Activated T-cell treated with anti-CD3 and anti-CD28 coated beads, Interleukin-2, amount 50 U/mL, for 1 hour (primary cell): Measurements from ENCODE around the gene SSUH2.

Experiments
- DNase-seq: peaks from one replicate; pipeline ENCODE4 v3.0.0-alpha.2; 2020

The SSUH2 gene

GRCh38 chr3:8639659-8640000 is 5.0 kb downstream of the SSUH2 start:
- DNase-seq, result no peak

DNA sequence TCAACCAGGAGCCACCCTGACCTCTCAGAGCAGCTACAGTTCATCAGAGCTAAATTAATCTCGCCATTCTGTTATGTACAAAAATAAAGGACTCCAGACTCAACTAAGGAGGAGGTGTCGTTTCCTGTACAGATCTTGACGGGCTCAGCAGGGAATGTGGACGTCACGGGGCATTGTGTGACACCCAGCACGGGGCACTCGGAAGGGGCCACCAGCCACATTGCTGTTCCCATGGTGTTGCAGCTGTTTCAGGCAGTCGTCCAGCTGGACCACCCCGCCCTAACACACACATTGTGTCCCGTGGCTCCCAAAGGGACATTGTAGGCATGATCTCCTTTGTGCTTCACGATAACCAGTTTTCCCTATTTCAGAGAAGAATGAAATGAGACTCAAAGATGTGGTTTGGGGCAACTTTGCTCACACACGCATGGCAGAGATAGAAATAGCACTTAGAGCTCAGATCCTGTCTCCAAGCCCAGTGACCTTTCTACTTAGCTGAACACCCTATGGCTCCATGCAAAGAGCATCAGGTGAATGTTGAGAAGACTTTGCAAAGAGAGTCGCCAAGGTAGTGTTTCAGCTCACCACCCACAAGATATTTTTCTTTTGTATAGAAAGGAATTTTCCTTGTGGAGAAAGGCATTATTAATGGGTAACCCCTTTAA is 5.5 kb downstream of the SSUH2 start:
- DNase-seq, result no peak

DNA sequence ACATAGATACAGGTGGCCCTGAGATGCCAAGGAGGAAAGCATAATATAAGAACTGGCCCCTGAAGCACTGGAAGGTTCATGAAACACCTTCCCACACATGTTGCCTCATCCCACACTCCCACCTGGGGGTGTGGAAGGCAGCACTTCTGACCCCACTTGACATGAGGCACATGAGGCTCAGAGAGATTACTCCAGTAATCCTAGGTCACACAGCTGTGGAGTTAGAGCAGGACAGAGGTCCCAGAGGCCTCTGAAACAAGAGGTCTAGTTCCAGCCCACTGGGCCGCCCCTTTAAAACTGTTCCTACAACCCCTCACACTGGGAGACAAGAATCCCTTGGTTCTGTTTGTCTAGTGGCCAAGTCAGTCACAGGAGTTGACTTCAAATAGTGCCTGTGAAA is 7.2 kb downstream of the SSUH2 start:
- no peak for DNase-seq

- DNase-seq, result no peak
Measured at GRCh38 chr3:8635631-8636030, 9.0 kb downstream of the SSUH2 start.

DNA sequence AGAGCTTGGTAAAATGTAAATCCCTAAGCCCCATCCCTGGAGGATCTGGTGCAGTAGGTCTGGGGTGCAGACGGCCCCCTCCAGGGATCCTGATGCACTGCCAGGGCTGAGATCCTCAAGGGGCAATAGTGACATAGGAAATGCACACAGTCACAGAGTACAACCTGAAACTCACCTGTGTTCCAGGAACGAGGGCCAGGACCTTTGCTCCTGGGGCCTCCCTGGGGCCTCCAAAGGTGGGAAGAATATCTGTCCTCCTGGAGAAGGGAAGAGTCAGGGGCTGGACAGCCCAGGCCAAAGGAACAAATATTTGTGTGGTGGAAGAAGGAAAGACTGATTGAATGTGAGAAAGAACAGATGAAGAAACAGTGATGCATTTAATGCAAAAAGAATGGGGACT is 9.5 kb downstream of the SSUH2 start:
- DNase-seq, result no peak

- DNase-seq, result no peak
Measured at GRCh38 chr3:8632402-8633237, 12.0 kb downstream of the SSUH2 start.

GRCh38 chr3:8631661-8632060 is 12.9 kb downstream of the SSUH2 start:
- DNase-seq, result no peak

DNA sequence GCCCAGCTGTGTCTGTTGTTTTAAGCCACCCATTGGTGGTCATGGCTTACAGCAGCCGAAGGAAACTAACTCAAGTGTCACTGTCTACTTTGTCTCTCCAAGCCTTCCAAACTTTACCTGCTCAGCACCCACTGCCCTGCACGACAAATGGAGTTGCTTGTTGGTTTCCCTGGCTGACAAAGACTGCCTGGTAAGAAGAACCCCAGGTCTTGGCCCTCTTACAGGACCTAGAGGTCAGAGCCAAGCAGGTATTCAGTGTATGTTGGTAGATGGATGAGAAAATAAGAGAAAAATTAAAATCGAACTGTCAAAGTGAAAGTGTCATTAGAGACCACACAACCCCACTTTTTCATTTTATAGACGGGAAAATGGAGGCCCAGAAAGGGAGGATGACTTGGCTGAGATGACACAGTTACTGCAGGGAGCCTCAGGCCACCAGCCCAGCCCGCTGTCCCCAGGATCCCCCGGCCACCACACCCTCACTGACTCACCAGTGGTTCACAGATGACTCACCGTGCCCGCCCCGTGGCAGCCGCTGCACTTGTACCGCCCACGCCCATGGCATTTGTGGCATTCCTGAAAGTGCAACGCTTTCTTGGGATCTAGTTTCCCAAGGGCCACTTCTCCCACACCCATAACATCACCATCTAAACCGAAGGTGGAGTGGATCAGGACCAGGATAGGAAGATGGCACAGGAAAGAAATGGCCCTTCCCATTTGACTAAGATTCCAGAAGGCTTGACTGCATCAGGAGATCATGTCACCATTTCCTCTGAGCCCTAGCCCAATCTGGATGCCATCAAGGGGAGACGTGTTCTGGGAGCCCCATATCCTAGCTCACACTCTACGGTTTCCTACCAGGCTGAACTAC is 15.2 kb downstream of the SSUH2 start:
- DNase-seq, result no peak

DNA sequence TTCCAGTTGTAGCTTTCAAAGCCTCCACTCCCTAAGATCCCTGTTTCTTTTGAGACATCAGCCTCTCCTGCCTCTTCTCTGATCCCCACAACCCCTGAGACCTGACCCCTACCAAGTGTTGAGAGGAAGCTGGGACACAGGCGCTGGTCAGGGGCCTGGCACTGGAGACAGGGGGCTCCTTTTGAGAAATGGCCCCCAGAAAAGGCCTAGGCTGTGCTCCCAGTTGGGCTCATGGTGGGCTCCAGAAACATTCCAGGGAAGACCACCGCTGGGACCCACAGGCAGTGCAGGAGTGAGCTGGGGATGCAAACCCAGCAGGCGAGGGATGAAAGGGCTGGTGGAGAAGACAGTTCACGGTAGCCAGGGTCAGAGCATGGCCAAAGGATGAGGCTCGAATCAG is 16.6 kb downstream of the SSUH2 start:
- DNase-seq, result no peak

- DNase-seq, result no peak
Measured at GRCh38 chr3:8627201-8627940, 17.2 kb downstream of the SSUH2 start.

DNA sequence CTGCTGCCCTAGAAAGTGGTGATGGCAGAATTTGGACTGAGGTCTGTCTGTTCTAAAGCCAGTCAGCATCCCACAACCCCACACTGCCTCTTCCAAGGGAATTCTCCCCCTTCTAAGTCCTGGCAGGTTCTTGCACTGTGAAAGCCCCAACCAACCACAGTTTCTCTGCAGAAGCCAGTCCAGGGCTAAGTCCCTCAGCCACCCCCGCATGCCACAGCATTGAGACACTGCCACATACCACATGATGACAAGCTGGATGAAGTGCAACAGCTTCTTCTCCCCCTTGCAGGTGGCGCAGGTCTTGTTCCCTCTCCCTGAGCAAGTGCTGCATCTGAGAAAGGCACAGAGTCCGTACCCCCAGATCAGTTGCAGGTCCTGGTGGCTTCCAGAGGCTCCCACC is 18.6 kb downstream of the SSUH2 start:
- no peak for DNase-seq

DNA sequence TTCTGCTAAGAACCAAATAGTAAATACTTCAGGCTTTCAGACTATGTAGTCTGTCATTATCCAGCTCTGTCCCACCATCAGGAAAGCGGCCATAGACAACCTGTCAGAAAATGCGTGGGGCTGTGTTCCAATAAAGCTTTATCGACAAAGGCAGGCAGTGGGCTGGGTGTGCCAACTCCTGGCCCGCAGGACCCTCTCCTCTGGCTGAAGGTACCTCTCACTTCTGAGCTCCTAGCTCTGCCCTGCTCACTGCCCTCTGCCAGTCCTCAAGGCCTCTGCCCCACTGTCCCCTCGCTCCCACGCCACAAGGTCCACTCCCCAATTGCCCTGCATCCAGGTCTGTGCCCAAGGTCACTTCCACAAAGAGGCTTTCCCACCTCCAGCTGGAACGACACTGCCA is 20.0 kb downstream of the SSUH2 start:
- no peak for DNase-seq

DNA sequence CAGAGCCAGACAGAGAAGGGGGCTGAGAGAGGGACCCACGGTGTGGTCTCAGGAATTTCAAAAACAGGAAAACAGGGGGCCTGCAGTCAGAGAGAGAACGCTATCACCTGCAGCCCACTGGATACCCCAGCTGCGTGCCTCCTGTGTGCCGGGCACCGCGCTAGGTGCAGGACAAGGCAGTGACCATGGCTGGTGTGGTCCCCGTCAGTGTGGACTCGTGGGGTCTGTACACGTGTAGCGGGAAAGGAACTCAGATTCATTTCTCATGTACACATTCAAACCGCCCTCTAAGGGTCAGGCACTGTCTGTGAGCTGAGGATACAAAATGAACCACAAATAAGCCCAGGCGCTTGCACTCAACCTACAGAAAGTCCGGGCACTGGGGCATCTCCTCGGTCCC is 20.9 kb downstream of the SSUH2 start:
- no peak for DNase-seq

DNA sequence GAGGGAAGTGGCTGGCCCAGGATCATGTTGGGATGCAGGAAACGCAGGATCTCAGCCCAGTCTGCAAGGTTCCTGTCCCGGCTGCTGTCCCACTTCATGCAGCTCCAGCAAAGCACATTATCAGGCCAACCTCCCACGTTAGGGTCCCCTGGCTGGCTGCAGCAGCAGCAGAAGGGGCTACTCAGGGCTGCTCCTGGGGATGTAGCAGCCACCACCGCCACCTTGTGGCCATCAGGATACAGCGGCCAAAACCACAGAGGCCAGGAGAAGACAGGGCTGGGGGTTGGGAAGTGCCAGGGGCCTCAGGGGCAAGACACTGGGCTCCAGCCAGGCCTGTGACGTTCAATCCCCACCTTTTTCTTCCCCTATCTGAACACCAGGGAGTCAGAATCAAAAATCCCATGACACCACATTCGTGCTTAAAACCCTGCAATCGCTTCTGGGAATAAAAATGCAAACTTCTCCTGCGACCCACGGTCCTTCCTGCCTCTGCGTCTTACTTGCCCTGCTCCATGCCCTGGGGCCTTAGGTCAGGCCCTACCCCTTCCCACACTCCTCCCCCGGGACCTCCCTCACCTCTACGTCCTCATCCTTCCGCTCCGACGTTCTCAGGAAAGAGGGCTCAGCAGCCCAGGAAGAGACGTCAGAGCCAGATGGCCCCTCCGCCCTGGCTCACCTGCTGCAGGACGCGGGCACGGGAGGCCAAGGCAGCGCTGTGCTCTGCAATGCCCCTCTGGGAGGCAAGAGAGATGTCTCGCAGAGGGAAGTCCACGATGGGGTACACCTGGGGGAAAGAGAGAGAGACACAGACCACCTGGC is 21.5 kb downstream of the SSUH2 start:
- DNase-seq, result peak; percentile 27

DNA sequence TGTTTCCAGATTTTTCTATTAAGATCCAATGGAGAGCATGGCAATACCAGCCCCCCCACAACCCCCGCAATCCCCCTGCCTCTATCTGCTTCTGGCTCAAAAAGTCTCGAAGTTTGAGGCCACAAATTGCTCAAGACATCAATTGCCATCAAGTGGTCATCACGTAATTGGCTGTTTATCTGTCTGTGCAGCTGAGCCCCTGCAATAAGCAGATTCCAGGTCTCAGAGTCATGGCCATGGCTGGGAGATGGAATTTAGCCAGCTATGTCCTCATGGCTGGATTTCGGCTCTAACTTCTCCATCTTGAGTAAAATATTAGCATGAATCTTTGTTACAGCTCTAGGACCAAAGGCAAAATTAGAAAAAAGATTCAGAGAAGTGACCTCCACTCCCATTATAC is 22.7 kb downstream of the SSUH2 start:
- DNase-seq, result no peak

DNA sequence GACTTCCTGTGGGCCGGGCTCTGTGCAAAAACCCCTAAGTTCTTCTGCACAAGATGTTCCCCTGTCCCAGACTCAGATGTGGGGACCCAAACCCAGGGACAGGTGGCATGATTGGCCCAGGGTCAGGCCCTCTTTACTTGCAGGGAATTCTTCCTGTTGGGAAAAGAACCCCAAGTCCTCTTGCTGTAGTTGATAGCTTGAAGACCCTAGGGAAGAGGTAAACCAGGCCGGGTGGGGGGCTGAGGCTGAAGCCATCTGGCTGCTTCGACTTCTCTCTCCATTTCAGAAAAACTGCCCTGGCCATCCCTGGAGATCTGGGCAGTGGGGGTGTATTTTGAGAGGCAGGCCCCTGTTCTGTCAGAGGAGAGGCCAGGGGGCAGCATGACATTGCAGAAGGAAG is 23.5 kb downstream of the SSUH2 start:
- DNase-seq, result no peak

DNA sequence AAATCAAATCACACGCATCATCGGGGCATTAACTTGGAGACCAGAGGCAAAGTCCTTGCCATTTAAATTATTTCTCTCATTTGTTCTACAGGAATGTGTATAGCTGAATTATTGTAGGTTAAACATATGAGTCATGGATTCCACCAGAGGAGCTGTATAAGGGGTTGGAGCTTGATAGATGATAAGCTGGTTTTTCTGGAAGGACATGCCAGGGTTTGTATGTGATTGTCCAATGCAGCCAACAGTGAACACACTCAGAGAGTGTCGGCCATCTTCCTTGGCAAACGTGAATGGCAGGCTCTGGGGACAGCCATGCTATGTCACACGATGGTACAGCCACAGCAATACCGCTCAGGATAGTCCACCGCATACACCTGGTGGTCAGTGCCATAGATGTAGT is 25.1 kb downstream of the SSUH2 start:
- DNase-seq, result no peak

- DNase-seq, result no peak
Measured at GRCh38 chr3:8618950-8619349, 25.6 kb downstream of the SSUH2 start.

DNA sequence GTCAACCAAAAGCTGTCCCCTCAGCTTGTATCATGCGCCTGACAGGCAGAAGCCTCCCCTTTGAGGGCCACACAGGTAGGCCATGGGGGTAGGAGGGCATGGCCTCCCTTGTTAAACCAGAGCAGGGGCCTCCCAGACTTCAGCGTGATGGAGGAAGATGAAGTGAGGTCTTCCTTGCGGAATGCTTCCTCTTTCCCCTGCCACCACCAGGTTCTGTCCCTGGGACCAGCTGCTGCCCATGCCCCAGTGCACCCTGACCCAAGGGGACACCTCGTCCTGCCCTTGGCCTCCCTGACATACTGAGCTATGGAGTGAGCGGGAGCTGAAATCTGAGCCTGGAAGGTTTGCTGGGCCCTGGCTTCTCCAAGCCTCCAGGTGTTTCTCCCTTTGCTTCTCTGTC is 26.7 kb downstream of the SSUH2 start:
- DNase-seq, result no peak

DNA sequence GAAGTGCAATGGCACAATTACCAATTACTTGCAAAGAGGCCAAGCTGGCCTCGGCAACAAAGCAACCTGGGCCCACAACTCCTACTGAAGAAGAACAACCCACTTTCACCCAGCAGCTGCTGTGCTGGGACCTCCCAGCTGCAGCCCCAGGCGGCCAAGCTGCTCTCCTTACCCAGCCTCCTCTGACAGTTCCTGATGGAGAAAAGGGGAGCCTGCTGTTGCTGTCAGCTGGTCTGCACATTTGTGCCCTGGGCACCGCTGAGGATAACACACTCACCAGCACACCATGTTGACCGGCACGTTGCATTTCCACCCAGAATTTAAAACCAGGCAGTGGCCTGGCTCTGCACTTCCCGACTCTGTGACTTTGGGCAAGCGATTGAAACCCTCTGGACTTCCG is 33.6 kb downstream of the SSUH2 start:
- no peak for DNase-seq

GRCh38 chr3:8608791-8609467 is 35.7 kb downstream of the SSUH2 start:
- no peak for DNase-seq
